ENCODE data around the gene KCNA3.
A peak's percentile ranks its signal among the peaks of the same experiment; 100 is the strongest.

KCNA3 gene

DNA sequence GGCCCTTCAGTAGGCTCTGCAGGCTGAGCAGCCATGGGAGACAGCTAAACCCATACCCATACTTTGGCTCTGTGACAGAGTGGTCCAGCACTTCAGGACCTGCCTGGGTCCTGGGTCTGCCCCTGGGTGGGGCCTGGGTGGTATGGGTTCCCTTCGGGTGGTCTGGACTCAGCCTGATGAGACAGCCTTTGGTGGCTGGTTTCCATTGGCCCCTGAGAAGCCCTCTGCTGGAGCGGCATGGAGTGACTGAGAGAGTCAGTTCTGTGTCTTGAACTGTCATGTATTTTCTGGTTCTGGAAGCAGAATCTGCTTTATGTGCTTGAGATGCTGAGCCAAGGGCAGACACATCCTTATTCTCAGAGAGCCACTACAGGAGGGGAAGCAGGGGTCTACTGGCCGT, 37.3 kb downstream of the KCNA3 start:
- DNase-seq: no peak

- peak in 1 of 2 experiments; percentile 33 for DNase-seq
Observed at GRCh38 chr1:110636149-110636935, 38.4 kb downstream of the KCNA3 start.

- DNase-seq: no peak
Observed at GRCh38 chr1:110635434-110635833, 39.3 kb downstream of the KCNA3 start.

DNA sequence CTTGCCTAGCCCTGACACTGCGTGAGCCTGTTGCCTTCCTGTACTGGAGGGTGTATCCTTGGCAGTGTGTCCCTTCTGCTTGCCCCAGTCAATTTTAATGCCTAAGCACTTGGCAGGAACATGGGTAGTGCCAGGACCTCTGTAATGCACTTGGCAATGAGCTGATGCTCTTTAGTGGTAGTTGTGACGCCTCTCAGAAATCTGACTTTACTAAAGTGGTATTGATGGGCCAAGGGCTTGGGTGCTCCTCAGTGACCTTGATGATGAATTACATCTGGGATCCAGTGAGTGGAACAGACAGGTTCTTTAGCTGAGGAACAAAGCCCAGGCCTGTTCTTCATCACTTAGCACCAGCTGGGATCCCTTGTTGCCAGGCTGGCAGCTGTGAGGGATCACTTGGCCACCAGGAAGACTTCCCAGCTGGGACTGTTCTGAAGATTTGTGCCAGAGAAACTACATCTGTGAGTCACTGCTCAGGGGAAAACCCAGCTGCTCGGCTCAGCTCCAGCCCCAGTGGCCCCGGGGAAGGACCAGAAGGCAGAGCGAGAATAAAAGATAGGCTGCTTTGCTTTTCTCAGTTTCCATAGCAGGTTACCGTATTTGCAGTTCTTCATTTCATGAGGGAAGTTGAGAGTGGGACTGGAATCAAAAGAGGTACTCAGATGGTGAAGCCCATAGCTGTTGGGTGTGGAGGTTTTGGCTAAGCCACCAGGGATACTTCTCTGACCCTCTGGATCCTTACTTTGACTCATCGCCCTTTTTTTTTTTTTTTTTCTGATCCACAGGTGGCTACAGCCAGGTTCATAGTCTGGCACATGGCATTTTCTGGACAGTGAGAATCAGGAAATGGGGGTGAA, 40.1 kb downstream of the KCNA3 start:
- peak; percentile 63 to 67 for DNase-seq

- DNase-seq: no peak
Observed at GRCh38 chr1:110634086-110634454, 40.7 kb downstream of the KCNA3 start.

DNA sequence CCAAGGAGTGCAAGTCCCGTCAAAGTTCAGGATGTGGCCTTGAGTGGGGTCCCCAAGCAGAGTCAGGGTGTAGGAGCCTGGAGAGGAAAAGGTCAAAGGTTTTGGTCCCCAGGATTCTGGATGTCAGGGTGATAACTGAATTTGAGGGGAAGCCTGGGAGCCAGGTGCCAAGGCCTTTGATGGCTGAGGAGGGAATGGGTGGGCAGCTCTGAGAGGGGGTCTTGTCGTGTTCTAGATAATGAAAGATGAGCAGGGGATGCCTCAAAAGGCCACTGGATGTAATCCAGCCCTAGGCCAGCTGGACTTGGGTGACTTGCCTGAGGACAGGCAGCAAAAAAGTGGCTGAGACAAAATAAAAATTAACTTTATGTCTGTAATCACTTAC, 41.1 kb downstream of the KCNA3 start:
- DNase-seq: no peak

- DNase-seq: no peak
Observed at GRCh38 chr1:110631836-110632620, 42.7 kb downstream of the KCNA3 start.

DNA sequence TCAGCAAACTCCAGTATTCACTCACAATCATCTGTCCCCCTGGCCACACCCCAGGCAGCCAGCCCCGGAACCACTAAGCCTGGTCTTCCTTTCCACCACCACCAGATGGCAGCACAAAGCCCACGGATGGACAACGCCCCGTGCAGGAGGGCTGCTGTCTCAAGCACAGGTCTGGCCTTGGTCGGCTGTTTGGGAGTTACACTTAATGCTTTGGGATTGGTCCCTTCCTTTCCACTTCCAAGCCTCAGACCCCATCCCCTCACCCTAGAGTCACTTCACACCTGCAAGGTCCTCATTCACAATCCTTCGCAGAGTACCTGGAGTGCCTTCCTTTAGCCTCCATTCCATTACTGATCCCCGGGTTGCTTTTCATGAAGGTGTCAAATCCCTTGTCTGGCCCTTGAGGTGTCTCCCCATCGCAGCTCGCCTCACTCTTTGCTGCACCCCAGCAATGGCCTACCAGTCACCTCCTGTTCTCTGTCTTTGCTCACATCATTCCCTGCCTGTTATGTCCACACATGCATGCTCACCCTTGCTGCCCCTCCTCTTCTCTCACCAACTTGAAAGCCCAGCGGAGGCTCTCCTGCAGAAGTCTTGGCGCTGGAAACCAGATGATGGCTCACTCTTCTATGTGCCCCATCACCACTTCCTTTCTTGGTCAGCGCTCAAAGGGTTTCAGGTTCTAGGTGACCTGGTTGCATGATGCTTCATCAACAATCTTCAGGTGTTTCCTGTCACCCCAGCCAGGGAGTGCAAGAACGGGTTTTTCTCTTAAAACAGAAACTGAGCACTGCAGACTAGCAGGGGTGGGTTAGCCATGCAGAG, 43.7 kb downstream of the KCNA3 start:
- DNase-seq: peak; percentile 76 to 81

DNA sequence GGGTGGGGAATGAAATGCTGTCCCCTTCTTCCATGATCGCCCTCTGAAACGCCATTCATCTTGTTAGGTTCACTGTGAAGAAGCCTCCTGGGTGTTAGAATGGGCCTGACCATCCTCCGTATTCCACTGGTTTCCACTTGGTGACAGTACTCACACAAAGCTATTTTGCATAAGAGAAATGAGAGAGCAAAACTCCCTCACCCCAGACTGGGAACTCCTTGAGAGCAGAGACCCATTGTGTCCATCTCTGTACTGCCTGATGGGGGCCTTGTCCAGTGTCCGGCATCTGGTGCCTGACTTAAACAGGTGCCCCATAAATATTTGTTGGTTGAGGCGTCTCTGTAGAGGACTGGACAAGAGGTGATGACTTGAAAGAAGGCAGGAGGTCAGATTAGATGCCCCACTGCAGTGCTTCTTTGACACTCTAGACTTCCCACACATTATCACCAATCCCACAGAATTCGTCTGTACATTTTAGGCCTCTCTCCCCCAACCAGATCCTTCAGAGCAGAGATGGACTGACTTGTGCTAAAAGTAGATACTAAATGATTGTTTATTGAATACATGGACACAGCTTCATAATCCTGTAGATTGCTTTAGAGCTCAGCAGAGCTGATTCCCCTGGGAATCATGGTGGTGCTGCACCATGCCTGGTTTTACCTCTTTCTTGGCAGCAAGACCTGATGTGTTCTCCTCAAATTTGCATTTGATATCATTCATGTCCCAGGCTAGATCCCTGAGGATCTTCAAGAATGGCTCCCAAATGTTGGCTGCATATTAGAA, 46.2 kb downstream of the KCNA3 start:
- DNase-seq: no peak

GRCh38 chr1:110627764-110628163, 47.0 kb downstream of the KCNA3 start:
- no peak for DNase-seq

GRCh38 chr1:110626889-110627288, 47.9 kb downstream of the KCNA3 start:
- DNase-seq: no peak
